Fibroblast of pulmonary artery (primary cell): ENCODE results near the gene SH2D1A.

Source experiments
- DNase-seq: peaks from one replicate; pipeline ENCODE4 v3.0.0-alpha.2; 2010; ENCODE audit warnings: low read depth
- H3K4me3 ChIP-seq: replicated peaks from 2 replicates; pipeline ENCODE4 v1.5.1; 2011; ENCODE audit warnings: low read depth, mild to moderate bottlenecking, control low read depth, low read length, moderate library complexity
- CTCF ChIP-seq: IDR thresholded peaks from 2 replicates; pipeline ENCODE4 v1.5.1; 2011; ENCODE audit warnings: mild to moderate bottlenecking, control low read depth, low read length, inconsistent platforms; ENCODE audit errors: missing control alignments

Gene SH2D1A

DNA sequence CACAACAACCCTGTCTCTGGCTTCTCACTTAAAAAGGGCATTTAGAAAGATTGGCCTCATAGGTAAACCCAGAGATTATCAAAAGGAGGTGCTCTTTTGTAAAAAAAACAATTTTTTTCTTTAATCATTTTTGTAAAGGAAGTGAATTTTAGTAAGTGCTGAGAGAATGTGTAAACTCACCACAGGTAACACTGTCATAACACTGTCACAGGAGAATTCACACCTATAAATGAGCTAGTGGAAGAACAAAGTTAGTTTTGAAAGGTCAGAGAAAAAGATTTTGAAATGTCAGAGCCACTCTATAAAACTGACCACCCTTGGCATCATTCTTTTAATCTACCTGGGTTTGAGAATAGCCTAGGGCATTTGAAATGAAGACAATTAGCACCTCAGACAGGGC, 3.3 kb upstream of the SH2D1A start:
- TF ChIP-seq CTCF, result no peak
- H3K4me3 ChIP-seq, result no peak overlapping the region
- DNase-seq, result no peak

DNA sequence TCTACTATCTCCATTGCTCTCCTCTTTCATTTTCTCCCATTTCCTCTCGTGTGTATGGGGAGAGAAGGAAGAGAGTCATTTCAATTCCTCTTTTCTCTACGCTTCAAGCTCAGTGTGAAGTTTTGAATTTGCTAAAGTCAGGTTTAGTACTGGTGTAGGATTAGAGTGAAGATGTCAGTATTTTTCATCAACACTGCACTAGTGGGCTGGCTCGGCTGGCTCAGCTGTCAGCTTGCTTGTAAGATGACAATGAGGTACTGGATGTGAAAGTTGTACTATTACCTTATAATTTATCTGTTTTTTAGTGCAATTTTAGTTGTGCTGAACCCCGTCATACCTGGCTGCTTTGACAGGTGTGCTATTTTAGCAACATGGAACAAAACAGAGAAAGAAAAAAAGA, 2.1 kb upstream of the SH2D1A start:
- no peak overlapping the region for H3K4me3 ChIP-seq
- no peak for DNase-seq
- TF ChIP-seq CTCF, result no peak

DNA sequence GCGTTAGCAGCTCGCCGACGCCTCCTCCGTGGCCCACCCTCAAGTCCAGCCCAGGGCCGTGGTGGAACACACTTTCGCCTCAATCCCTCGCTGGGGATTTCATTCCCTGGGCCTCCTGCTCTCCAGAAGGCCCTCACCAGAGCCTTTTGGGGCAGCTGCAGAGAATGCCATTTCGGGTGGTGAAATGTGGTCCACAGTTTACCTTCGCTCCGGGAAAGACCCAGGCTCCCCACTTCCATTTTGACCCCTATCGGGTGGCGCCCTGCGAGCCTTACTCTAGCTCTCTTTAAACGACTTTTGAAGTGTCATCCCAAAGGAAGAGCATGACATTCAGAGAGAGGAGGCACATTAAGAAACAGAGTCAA, 496 bp downstream of the SH2D1A start:
- no peak overlapping the region for H3K4me3 ChIP-seq
- no peak for TF ChIP-seq CTCF
- DNase-seq, result no peak

DNA sequence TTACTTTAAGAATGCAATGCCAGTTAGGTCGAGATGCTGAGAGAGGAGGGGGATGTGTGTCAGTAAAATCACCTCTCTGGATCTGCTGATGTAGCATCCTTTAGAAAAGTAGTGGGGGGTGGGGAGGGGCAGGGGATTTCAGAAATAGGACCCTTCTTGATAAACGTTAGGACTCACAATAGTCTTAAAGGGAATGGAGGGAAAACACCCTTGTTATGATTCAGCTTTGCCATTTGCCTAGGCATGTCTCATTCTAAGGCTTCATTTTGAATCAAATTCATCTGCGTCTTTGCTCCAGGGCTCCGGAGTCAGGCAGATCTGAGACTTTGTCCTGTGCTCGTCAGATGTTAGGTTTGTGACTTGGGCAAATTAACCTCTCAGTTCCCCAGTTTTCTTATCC, 879 bp downstream of the SH2D1A start:
- TF ChIP-seq CTCF, result no peak
- no peak for DNase-seq
- H3K4me3 ChIP-seq, result no peak overlapping the region

DNA sequence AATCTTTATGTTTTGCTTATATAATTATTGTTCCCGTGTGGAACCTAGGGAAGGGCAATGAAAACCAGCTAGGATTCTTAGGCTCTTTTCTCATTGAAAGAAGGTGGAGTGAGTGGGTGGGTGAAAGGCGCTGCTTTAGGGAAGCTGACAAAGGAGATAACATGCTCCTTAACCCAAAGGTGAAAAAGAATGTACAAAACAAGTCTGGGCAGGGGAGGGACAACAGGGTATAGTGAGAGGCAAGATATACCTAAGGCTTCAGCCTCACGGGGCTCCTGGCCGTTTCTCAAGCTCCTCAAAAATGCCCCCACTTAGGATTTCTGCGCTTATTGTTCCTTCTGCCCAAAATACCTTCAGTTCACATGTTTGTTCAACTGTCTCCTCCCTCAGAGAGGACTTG, 1.8 kb downstream of the SH2D1A start:
- H3K4me3 ChIP-seq, result no peak overlapping the region
- TF ChIP-seq CTCF, result no peak
- no peak for DNase-seq

DNA sequence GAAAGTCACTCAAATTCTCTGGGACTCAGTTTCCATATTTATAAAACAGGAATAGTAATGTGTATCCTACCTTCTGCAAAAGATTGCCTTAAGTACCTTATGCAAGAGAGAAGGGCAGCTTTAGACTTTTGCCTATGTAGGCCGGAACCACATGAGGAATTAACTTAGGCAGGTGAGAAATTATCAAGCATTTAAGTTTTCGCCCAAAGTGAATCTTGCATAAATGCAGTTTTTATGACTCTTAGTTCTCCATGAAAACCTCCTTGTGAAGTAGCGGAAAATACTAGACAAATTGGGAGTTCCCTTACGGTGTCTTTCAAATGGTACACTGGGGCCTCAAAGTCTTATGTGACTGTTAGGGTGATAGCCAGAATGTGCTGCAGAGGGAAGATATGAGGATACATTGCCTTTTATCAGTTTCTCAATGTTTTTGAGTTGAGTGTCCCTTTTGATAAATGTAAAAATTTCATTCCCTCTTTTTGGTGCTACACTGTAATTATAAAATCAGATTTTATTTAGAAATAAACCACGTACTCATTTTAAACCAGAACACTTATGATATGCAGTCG, 2.6 kb downstream of the SH2D1A start:
- TF ChIP-seq CTCF, result no peak
- H3K4me3 ChIP-seq, result no peak overlapping the region
- DNase-seq, result no peak

- DNase-seq, result no peak
- no peak overlapping the region for H3K4me3 ChIP-seq
- TF ChIP-seq CTCF, result no peak
These were observed 8.3 kb downstream of the SH2D1A start for GRCh38 chrX:124354648-124355047.
